Breast epithelium (tissue), 4 donors: ENCODE results near the gene DDR1. TPM values are rescaled to one million over a fixed set of nuclear protein-coding genes. Genes with fewer than 3 reads are reported as not detected.

Source experiments
- DNase-seq, 2 donors: peaks; one replicate each; pipeline ENCODE4 v3.0.0-alpha.2; 2019; ENCODE audit warnings: low spot score in 2 of 2
- H3K27ac ChIP-seq, 2 donors: fragments of 200-600 bp; sonication (generic) in 1 of 2; one replicate each; pipeline ENCODE4 v1.5.1; 2016 to 2019; ENCODE audit warnings: mild to moderate bottlenecking in 1 of 2
- H3K27me3 ChIP-seq, 2 donors: fragments of 200-600 bp; sonication (generic) in 1 of 2; one replicate each; pipeline versions ENCODE4 v1.5.1 to v1.6.0; 2017 to 2019; ENCODE audit warnings: control low read depth in 1 of 2, mild to moderate bottlenecking in 1 of 2
- H3K36me3 ChIP-seq: fragments of 200-600 bp; one replicate; pipeline ENCODE4 v1.5.1; 2019
- H3K4me1 ChIP-seq, 2 donors: fragments of 200-600 bp; sonication (generic); one replicate each; pipeline ENCODE4 v1.5.1; 2016 to 2019; ENCODE audit warnings: control low read depth in 1 of 2
- H3K4me3 ChIP-seq, 3 donors: fragments of 200-600 bp; sonication (generic); 1 replicate in 2 of 3; 2 replicates in 1 of 3; pipeline ENCODE4 v1.5.1; 2016 to 2019; ENCODE audit warnings: mild to moderate bottlenecking in 3 of 3, moderate library complexity in 2 of 3
- H3K9me3 ChIP-seq, 2 donors: fragments of 200-600 bp; sonication (generic) in 1 of 2; one replicate each; pipeline ENCODE4 v1.5.1; 2016 to 2019; ENCODE audit warnings: control low read depth in 1 of 2
- POLR2A ChIP-seq: fragments of 450-650 bp; IDR thresholded peaks from one replicate; pipeline ENCODE4 v1.6.1; 2016; ENCODE audit warnings: antibody characterized with exemption, mild to moderate bottlenecking, moderate library complexity
- POLR2AphosphoS5 ChIP-seq, 3 donors: sonication (generic); formaldehyde crosslinking; IDR thresholded peaks; one replicate each; pipeline ENCODE4 v1.6.1; 2017; ENCODE audit warnings: antibody characterized with exemption in 3 of 3
- intact Hi-C: fragments of 100-400 bp; cut with DNase I; formaldehyde crosslinking; loops from one replicate; pipeline ENCODE4 v1.15.1; 2023; ENCODE audit warnings: low total_unique reads
- total RNA-seq, 3 donors: library from RNA; depleted of rRNA; stranded (reverse); fragments of >200 nt; gene quantifications; one replicate each; pipeline ENCODE4 v1.1.0, GENCODE V29; 2016
- TF ChIP-seq, protein P1 (sequence below), 3 donors: fragments of 450-650 bp; IDR thresholded peaks; one replicate each; pipeline ENCODE4 v1.5.1; 2016 to 2017; ENCODE audit warnings: antibody characterized with exemption in 3 of 3, mild to moderate bottlenecking in 3 of 3, moderate library complexity in 3 of 3

DDR1 gene
- total RNA-seq, 3 donors from 2014 or later, result 18.1 to 149 (median 72.1) TPM

DNA sequence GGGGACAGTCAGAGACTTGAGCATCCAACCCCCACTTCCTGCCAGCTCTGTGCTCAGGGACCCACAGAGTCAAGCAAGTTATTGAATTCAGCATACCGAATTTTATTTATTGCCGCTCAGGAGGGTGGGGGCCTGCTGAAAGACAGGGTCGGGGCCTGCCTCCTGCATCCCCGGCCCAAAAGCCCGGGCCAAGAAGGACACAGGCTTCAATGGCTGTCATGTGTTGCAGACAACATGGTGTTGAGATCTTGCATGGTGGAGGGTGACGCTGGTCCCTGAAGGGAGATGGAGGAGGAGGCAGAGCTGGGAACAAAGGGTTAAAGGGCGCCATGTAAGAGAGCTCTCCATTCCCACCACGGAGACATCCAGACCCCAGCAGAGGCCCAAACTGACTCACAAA, 47.0 kb downstream of the DDR1 start:
- peaks cover 0 to 7% of the 10 kb centered on the region in 2 donors for H3K9me3 ChIP-seq
- H3K4me1 ChIP-seq, result no peaks in the 10 kb centered on the region
- H3K27ac ChIP-seq, result no peak overlapping the region
- no peak for TF ChIP-seq POLR2AphosphoS5 (IDR thresholded peaks at IDR 0.05)
- no peak for TF ChIP-seq POLR2A
- TF ChIP-seq, protein P1, sequence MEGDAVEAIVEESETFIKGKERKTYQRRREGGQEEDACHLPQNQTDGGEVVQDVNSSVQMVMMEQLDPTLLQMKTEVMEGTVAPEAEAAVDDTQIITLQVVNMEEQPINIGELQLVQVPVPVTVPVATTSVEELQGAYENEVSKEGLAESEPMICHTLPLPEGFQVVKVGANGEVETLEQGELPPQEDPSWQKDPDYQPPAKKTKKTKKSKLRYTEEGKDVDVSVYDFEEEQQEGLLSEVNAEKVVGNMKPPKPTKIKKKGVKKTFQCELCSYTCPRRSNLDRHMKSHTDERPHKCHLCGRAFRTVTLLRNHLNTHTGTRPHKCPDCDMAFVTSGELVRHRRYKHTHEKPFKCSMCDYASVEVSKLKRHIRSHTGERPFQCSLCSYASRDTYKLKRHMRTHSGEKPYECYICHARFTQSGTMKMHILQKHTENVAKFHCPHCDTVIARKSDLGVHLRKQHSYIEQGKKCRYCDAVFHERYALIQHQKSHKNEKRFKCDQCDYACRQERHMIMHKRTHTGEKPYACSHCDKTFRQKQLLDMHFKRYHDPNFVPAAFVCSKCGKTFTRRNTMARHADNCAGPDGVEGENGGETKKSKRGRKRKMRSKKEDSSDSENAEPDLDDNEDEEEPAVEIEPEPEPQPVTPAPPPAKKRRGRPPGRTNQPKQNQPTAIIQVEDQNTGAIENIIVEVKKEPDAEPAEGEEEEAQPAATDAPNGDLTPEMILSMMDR (IDR thresholded peaks at IDR 0.05), result no peak
- no peaks in the 10 kb centered on the region for H3K36me3 ChIP-seq
- no peak for DNase-seq
- intact Hi-C loops, result no loop called here
- H3K27me3 ChIP-seq, result no peaks in the 10 kb centered on the region
- H3K4me3 ChIP-seq, result no peak overlapping the region

DNA sequence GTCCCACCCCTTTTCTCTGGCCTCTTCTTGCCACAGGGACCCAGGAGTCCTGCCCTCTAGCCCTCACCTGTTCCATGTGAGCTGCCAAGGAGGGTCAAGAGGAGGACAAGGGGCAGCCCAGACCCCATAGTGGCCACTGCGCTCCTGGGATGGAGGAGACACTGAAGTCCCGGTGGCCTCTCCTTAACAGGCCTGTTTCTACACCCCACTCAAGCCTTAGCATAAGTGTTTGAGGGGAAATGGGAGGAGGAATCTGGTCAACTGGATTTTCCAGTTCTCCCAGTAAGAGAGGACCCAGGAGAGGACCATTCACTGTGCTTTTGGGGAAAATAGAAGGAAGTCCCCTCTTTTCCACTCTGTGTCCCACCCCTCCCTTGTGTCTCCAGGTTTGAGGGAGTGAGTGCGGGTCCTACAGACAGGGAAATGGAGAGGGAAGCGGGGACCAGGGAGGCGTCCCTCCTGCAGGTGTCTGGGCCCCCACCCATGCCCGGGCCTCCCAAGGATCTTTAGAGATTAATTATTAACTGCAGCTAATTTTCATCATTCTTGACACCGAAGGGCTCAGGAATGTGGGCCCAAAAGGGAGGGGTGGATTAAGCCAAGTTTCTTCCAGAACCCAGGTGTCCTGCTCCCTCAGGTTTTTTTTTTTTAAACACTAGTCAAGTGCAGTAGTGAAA, 47.8 kb downstream of the DDR1 start, which contains the start of gene SFTA2:
TSS of gene SFTA2 (minus strand) at position 202 of the 677 bp plus-strand sequence. CDS start at position 128, 74 bp downstream.
- no peak for DNase-seq
- H3K27ac ChIP-seq, result no peak within 1 kb of the TSS
- no peak within 1 kb of the TSS for H3K4me3 ChIP-seq
- H3K4me1 ChIP-seq, result no peaks in the 10 kb centered on the region
- TF ChIP-seq POLR2A (no peak), POLR2AphosphoS5 (IDR thresholded peaks at IDR 0.05) (no peak)
- TF ChIP-seq, protein P1 (IDR thresholded peaks at IDR 0.05), result no peak
- H3K9me3 ChIP-seq, result peaks cover 0 to 7% of the 10 kb centered on the region in 2 donors
- H3K27me3 ChIP-seq, result no peaks in the 10 kb centered on the region
- intact Hi-C loops, result no loop called here
- H3K36me3 ChIP-seq, result no peaks in the 10 kb centered on the region

DNA sequence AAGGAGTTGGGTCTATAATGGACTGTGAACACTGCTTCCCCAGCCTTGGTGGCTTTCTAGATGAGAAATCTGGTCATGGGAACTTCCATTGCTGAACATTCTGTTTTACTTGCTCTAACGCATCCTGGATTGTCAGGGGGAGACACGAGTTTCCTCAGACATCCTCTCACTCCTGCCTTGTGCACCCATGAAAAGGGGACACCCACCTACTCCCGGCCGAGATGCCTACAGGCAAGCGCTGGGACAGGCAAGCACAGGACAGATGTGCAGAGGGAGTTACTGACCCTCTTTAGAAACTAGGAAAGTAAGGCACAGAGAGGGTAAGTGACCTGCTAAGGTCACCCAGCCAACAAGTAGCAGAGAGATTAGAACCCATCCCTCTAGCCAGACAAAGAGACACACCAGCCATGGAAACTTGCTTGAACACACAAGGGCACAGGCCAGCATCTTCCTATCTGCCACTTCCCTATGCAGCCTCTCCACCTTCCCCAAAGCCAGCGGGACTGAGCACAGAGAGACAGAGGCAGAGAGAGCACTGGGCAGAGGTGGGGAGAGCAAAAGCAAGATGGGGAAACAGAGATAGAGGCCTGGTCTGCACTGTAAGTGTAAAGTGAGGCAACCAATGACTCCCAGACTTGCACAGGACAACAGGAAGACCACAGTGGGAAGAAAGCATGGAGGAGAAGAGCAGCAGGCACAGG, 48.5 kb downstream of the DDR1 start:
- Histone ChIP-seq H3K4me1 (no peaks in the 10 kb centered on the region), H3K36me3 (no peaks in the 10 kb centered on the region), H3K9me3 (peaks cover 0 to 7% of the 10 kb centered on the region in 2 donors), H3K27me3 (no peaks in the 10 kb centered on the region), H3K4me3 (no peak overlapping the region), H3K27ac (no peak overlapping the region)
- DNase-seq, result no peak
- TF ChIP-seq POLR2AphosphoS5 (IDR thresholded peaks at IDR 0.05) (no peak), POLR2A (no peak)
- TF ChIP-seq, protein P1 (IDR thresholded peaks at IDR 0.05), result no peak
- intact Hi-C loops, result no loop called here

DNA sequence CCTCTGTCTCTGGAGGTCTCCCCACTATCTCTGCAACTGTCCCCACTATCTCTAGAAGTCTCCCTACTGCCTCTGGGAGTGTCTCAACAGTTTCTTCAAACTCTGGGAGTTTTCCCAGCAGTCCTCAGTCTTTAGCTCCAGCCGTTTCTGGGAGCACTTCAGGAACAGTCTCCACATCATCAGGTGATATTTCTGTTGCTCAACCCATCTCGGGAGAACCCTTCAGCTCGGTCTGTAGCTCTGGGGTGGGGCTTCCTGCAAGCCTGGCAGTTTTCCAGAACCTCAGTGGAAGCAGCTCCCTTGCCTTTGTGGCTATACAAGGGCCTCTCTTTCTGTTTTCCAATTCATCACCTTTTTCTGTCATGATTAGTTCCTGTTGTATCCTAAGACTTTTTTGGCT, 50.7 kb downstream of the DDR1 start:
- DNase-seq, result no peak
- intact Hi-C loops, result no loop called here
- TF ChIP-seq POLR2AphosphoS5 (IDR thresholded peaks at IDR 0.05) (no peak), POLR2A (no peak)
- TF ChIP-seq, protein P1 (IDR thresholded peaks at IDR 0.05), result no peak

DNA sequence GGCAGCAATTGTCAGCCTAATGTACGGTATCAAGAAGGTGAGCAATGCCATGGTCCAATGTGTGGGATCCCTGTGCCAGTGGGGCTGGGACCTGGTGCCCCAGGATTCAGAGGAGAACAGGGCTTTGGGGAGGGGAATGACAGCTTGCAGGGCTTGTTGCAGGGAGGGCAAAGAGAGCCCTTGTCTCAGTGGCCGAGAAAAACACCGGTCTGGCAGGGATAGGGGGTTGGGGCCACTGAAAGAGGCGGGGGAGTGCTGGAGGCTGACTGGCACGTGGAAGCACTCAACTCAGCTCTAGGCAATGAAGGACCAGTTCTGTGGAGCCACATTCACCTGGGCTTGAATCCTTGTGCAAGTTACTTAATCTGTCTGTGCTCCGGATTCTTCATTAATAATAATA, 52.9 kb downstream of the DDR1 start:
- H3K36me3 ChIP-seq, result no peaks in the 10 kb centered on the region
- no peak overlapping the region for H3K4me3 ChIP-seq
- H3K4me1 ChIP-seq, result no peaks in the 10 kb centered on the region
- intact Hi-C loops, result no loop called here
- TF ChIP-seq POLR2A, result no peak
- TF ChIP-seq, protein P1 (IDR thresholded peaks at IDR 0.05), result no peak
- no peak for TF ChIP-seq POLR2AphosphoS5 (IDR thresholded peaks at IDR 0.05)
- no peak for DNase-seq
- H3K27ac ChIP-seq, result no peak overlapping the region
- no peaks in the 10 kb centered on the region for H3K27me3 ChIP-seq
- H3K9me3 ChIP-seq, result no peaks in the 10 kb centered on the region

More for the DNA sequence above, 50.7 kb downstream of the DDR1 start:
- Histone ChIP-seq H3K27me3 (no peaks in the 10 kb centered on the region), H3K36me3 (no peaks in the 10 kb centered on the region), H3K9me3 (no peaks in the 10 kb centered on the region), H3K27ac (no peak overlapping the region), H3K4me3 (no peak overlapping the region), H3K4me1 (no peaks in the 10 kb centered on the region)
